ENCODE measurements around the gene AMPH. TPM values are rescaled to one million over a fixed set of nuclear protein-coding genes. Genes with fewer than 3 reads are reported as not detected.

Gene AMPH
- total and polyA plus RNA-seq, 9 of the 15 experiments (the other 6 are each of a cell fraction or from before 2014, with no cell fraction given) = 0.03 to 0.35 TPM; not detected in 7

DNA sequence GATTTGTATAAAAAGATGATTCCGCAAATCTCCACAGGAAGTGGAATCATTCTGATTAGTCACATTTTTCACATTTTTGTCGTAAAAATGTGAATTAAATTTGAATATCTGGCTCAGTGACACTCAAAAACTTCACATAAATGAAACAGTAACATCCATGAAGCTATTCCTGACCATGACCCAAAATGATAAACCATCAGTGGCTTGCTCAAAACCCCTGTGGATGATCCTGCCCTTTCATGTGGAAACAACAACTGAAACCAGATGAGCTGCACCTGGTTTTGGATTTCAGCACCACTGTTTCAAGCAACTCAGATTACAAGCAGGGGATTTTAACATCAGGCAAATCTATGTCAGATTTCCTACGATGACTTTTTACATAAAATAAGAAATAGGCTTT, 80.3 kb downstream of the AMPH start:
- H3K79me2 ChIP-seq (ENCODE audit: control insufficient read depth, insufficient read depth, low read length) = no peaks in the 10 kb centered on the region
- no peaks in the 10 kb centered on the region for H3K27me3 ChIP-seq (ENCODE audit: control insufficient read depth in 2 of 2, insufficient read depth in 2 of 2, low read length in 2 of 2)
- no TSS peak for BruUV-seq (replicated peaks)
- H2AFZ ChIP-seq (ENCODE audit: low read depth, low read length) = no peak overlapping the region
- no peak for FAIRE-seq
- 0% methylated on average over 3 of the region's 3 CpGs for WGBS (ENCODE audit: insufficient coverage, low coverage, missing lambda C conversion rate)
- no peak overlapping the region for H3K4me3 ChIP-seq
- no peaks in the 10 kb centered on the region for H3K9me3 ChIP-seq (replicated peaks; ENCODE audit: control insufficient read depth, insufficient read depth, low read depth, low read length)
- H3K4me2 ChIP-seq (ENCODE audit: insufficient read depth, low read length) = no peak overlapping the region
- DNase-seq (ENCODE audit: extremely low read depth in 1 of 4, low spot score in 3 of 4) = no peak
- H3K9me1 ChIP-seq (ENCODE audit: control insufficient read depth, insufficient read depth, low read length) = no peaks in the 10 kb centered on the region
- no peak overlapping the region for H3K9ac ChIP-seq (ENCODE audit: insufficient read depth in 1 of 2, low read depth in 2 of 2, low read length in 2 of 2)
- H3K27ac ChIP-seq (ENCODE audit: extremely low read depth, low read depth, low read length) = no peak overlapping the region
- intact Hi-C loops (cut with micrococcal nuclease) (no loop called here), in situ Hi-C loops (cut with MboI) (no loop called here)
- ChIA-PET CTCF (ENCODE audit: low intra/inter-chr PET ratio) (no interaction called here), POLR2A (no interaction called here)
- no peaks in the 10 kb centered on the region for H3K4me1 ChIP-seq (replicated peaks in 1 of 2; ENCODE audit: control insufficient read depth in 2 of 2, insufficient read depth in 2 of 2, low read length in 2 of 2)
- ATAC-seq = no peak
- H3K36me3 ChIP-seq (ENCODE audit: control insufficient read depth, insufficient read depth, low read length) = no peaks in the 10 kb centered on the region
- H4K20me1 ChIP-seq (replicated peaks; ENCODE audit: control insufficient read depth, insufficient read depth, low read length) = no peaks in the 10 kb centered on the region
- TF ChIP-seq DIDO1 (tag; IDR thresholded peaks at IDR 0.05; ENCODE audit: low read depth) = no peak
- TF ChIP-seq ZC3H8 (IDR thresholded peaks at IDR 0.05) = no peak
- TF ChIP-seq, protein P1, sequence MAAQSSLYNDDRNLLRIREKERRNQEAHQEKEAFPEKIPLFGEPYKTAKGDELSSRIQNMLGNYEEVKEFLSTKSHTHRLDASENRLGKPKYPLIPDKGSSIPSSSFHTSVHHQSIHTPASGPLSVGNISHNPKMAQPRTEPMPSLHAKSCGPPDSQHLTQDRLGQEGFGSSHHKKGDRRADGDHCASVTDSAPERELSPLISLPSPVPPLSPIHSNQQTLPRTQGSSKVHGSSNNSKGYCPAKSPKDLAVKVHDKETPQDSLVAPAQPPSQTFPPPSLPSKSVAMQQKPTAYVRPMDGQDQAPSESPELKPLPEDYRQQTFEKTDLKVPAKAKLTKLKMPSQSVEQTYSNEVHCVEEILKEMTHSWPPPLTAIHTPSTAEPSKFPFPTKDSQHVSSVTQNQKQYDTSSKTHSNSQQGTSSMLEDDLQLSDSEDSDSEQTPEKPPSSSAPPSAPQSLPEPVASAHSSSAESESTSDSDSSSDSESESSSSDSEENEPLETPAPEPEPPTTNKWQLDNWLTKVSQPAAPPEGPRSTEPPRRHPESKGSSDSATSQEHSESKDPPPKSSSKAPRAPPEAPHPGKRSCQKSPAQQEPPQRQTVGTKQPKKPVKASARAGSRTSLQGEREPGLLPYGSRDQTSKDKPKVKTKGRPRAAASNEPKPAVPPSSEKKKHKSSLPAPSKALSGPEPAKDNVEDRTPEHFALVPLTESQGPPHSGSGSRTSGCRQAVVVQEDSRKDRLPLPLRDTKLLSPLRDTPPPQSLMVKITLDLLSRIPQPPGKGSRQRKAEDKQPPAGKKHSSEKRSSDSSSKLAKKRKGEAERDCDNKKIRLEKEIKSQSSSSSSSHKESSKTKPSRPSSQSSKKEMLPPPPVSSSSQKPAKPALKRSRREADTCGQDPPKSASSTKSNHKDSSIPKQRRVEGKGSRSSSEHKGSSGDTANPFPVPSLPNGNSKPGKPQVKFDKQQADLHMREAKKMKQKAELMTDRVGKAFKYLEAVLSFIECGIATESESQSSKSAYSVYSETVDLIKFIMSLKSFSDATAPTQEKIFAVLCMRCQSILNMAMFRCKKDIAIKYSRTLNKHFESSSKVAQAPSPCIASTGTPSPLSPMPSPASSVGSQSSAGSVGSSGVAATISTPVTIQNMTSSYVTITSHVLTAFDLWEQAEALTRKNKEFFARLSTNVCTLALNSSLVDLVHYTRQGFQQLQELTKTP (IDR thresholded peaks at IDR 0.05; ENCODE audit: low read depth in 1 of 2, partially characterized antibody in 2 of 2) = no peak

All from K562 (cell line).